ENCODE measurements around the gene PCNA. TPM values are rescaled to one million over a fixed set of nuclear protein-coding genes. Genes with fewer than 3 reads are reported as not detected.

PCNA gene
- total RNA-seq, 1 donor from 2014 or later = 65.6 TPM

DNA sequence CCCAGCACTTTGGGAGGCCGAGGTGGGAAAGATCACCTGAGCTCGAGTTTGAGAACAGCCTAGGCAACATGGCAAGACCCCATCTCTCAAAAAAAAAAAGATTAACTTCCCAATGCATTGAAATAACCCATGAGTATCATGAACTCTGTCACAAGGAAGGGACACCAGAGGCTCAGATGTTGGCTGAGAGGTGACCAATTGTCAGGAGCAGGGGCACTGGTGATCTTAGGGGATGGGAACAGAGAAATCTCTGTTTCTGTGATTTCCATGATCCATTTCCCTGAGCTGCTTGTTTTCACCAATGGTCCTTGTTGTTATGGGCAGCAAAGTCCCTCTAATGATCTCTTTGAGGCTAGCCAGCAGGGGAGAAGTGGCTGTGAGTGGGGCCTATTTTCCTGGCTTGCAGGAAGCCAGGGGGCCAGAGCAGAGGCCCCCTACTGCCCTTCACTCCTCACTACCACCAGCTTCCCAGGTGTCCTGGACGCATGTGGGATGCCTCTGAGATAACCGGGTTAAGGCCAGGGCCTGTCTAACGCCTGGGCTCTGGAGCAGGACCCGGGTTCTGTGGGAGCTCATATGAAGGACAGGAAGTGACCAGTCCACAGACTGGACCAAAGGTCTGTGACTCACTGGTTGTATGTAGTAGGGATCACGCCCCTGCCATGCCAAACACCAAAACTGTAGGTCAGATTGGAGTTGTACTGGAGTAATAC, 54.4 kb downstream of the PCNA start:
- Mint-ChIP-seq H3K4me1 (ENCODE audit: unreplicated experiment) (peaks cover 4% of the 10 kb centered on the region), H3K9me3 (ENCODE audit: unreplicated experiment) (no peaks in the 10 kb centered on the region), H3K4me3 (ENCODE audit: unreplicated experiment) (no peak overlapping the region), H3K36me3 (ENCODE audit: unreplicated experiment) (no peaks in the 10 kb centered on the region), H3K27ac (ENCODE audit: unreplicated experiment) (no peak overlapping the region), H3K27me3 (ENCODE audit: unreplicated experiment) (no peaks in the 10 kb centered on the region)
- DNase-seq (ENCODE audit: extremely low spot score, unreplicated experiment) = no peak
- TF ChIP-seq, protein P1, sequence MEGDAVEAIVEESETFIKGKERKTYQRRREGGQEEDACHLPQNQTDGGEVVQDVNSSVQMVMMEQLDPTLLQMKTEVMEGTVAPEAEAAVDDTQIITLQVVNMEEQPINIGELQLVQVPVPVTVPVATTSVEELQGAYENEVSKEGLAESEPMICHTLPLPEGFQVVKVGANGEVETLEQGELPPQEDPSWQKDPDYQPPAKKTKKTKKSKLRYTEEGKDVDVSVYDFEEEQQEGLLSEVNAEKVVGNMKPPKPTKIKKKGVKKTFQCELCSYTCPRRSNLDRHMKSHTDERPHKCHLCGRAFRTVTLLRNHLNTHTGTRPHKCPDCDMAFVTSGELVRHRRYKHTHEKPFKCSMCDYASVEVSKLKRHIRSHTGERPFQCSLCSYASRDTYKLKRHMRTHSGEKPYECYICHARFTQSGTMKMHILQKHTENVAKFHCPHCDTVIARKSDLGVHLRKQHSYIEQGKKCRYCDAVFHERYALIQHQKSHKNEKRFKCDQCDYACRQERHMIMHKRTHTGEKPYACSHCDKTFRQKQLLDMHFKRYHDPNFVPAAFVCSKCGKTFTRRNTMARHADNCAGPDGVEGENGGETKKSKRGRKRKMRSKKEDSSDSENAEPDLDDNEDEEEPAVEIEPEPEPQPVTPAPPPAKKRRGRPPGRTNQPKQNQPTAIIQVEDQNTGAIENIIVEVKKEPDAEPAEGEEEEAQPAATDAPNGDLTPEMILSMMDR (IDR thresholded peaks at IDR 0.05) = no peak

Other genes with a start within 250 kb of the PCNA start
- 22.2 and 23.1 TPM in 2 replicates for gene SLC23A2, start 118.4 kb downstream of the PCNA start, total RNA-seq
- gene TMEM230, start 6.9 kb downstream of the PCNA start, total RNA-seq = 97.4 and 101 TPM in 2 replicates
- 42.5 and 43.2 TPM in 2 replicates for gene CDS2, start 7.0 kb upstream of the PCNA start, total RNA-seq
- gene PROKR2, start 197.0 kb upstream of the PCNA start, total RNA-seq = not detected in 2 replicates

All from osteocyte (in vitro differentiated cells).